Peyer's patch (tissue), 4 donors: ENCODE results near the gene C22orf31. TPM values are rescaled to one million over a fixed set of nuclear protein-coding genes. Genes with fewer than 3 reads are reported as not detected.

ENCODE experiments used
- DNase-seq, 3 donors: peaks; one replicate each; pipeline ENCODE4 v3.0.0-alpha.2; 2017 to 2019
- H3K27ac ChIP-seq, 4 donors: fragments of 200-600 bp; sonication (generic); one replicate each; pipeline ENCODE4 v1.5.1; 2016 to 2019
- H3K27me3 ChIP-seq, 2 donors: fragments of 200-600 bp; sonication (generic); one replicate each; pipeline ENCODE4 v1.5.1; 2019
- H3K36me3 ChIP-seq, 3 donors: fragments of 200-600 bp; sonication (generic); one replicate each; pipeline ENCODE4 v1.5.1; 2016 to 2019
- H3K4me1 ChIP-seq, 4 donors: fragments of 200-600 bp; sonication (generic); one replicate each; pipeline ENCODE4 v1.5.1; 2016 to 2019
- H3K4me3 ChIP-seq, 4 donors: fragments of 200-600 bp; sonication (generic); 1 replicate in 3 of 4; 2 replicates in 1 of 4; pipeline ENCODE4 v1.5.1; 2016 to 2019; ENCODE audit warnings: mild to moderate bottlenecking in 1 of 4
- H3K9me3 ChIP-seq, 4 donors: fragments of 200-600 bp; sonication (generic); one replicate each; pipeline ENCODE4 v1.5.1; 2016 to 2019; ENCODE audit warnings: mild to moderate bottlenecking in 1 of 4
- CTCF ChIP-seq, 6 experiments: fragments of 450-650 bp in 4 of 6; fragments of 200-600 bp in 2 of 6; sonication (generic) in 1 of 6; IDR thresholded peaks; one replicate each; pipeline ENCODE4 v1.5.1; 2017 to 2019; ENCODE audit warnings: antibody characterized with exemption in 6 of 6, mild to moderate bottlenecking in 3 of 6, moderate library complexity in 1 of 6
- POLR2A ChIP-seq, 2 donors: fragments of 450-650 bp; IDR thresholded peaks; one replicate each; pipeline ENCODE4 v1.5.1; 2017; ENCODE audit warnings: antibody characterized with exemption in 2 of 2, mild to moderate bottlenecking in 2 of 2, moderate library complexity in 2 of 2
- total RNA-seq, 4 donors: library from RNA; depleted of rRNA; stranded (reverse); fragments of >200 nt; gene quantifications; one replicate each; pipeline ENCODE4 v1.1.0, GENCODE V29; 2016

C22orf31 gene
- total RNA-seq, 4 donors from 2014 or later = not detected

GRCh38 chr22:29053048-29053702, 8.5 kb downstream of the C22orf31 start:
- DNase-seq = no peak
- no peaks in the 10 kb centered on the region for H3K27me3 ChIP-seq
- H3K36me3 ChIP-seq = peaks cover 0 to 25% (median 0%) of the 10 kb centered on the region in 3 donors
- no peak overlapping the region for H3K27ac ChIP-seq
- no peaks in the 10 kb centered on the region for H3K4me1 ChIP-seq
- H3K4me3 ChIP-seq = no peak overlapping the region
- H3K9me3 ChIP-seq = no peaks in the 10 kb centered on the region
- no peak for TF ChIP-seq POLR2A (IDR thresholded peaks at IDR 0.05)
- no peak for TF ChIP-seq CTCF (IDR thresholded peaks at IDR 0.05)

GRCh38 chr22:29050457-29050856, 11.2 kb downstream of the C22orf31 start:
- TF ChIP-seq POLR2A (IDR thresholded peaks at IDR 0.05) = no peak
- TF ChIP-seq CTCF (IDR thresholded peaks at IDR 0.05) = no peak
- Histone ChIP-seq H3K36me3 (peaks cover 0 to 38% (median 0%) of the 10 kb centered on the region in 3 donors), H3K9me3 (no peaks in the 10 kb centered on the region)

GRCh38 chr22:29049655-29050263, 11.9 kb downstream of the C22orf31 start:
- no peaks in the 10 kb centered on the region for H3K9me3 ChIP-seq
- H3K4me3 ChIP-seq = no peak overlapping the region
- DNase-seq = no peak
- no peaks in the 10 kb centered on the region for H3K4me1 ChIP-seq
- peaks cover 0 to 38% (median 0%) of the 10 kb centered on the region in 3 donors for H3K36me3 ChIP-seq
- no peaks in the 10 kb centered on the region for H3K27me3 ChIP-seq
- TF ChIP-seq CTCF (IDR thresholded peaks at IDR 0.05) = no peak
- TF ChIP-seq POLR2A (IDR thresholded peaks at IDR 0.05) = no peak
- no peak overlapping the region for H3K27ac ChIP-seq

More at GRCh38 chr22:29050457-29050856, 11.2 kb downstream of the C22orf31 start:
- Histone ChIP-seq H3K4me1 (no peaks in the 10 kb centered on the region), H3K27ac (no peak overlapping the region), H3K27me3 (no peaks in the 10 kb centered on the region), H3K4me3 (no peak overlapping the region)
- DNase-seq = no peak

- H3K9me3 ChIP-seq = no peaks in the 10 kb centered on the region
- H3K4me3 ChIP-seq = no peak overlapping the region
- H3K27me3 ChIP-seq = no peaks in the 10 kb centered on the region
- no peak for TF ChIP-seq POLR2A (IDR thresholded peaks at IDR 0.05)
- TF ChIP-seq CTCF (IDR thresholded peaks at IDR 0.05) = no peak
- H3K4me1 ChIP-seq = no peaks in the 10 kb centered on the region
- peaks cover 0 to 38% (median 0%) of the 10 kb centered on the region in 3 donors for H3K36me3 ChIP-seq
- no peak for DNase-seq
- no peak overlapping the region for H3K27ac ChIP-seq
Observed at GRCh38 chr22:29048822-29049654, 12.6 kb downstream of the C22orf31 start.

- DNase-seq = no peak
- no peaks in the 10 kb centered on the region for H3K9me3 ChIP-seq
- H3K27ac ChIP-seq = peak overlapping the region in 3 of 4 donors; percentile 4 to 52 (median 41)
- H3K36me3 ChIP-seq = peaks cover 0 to 27% (median 0%) of the 10 kb centered on the region in 3 donors
- no peaks in the 10 kb centered on the region for H3K27me3 ChIP-seq
- H3K4me1 ChIP-seq = peaks cover 0 to 12% (median 0%) of the 10 kb centered on the region in 4 donors
- TF ChIP-seq POLR2A (IDR thresholded peaks at IDR 0.05) = no peak
- no peak for TF ChIP-seq CTCF (IDR thresholded peaks at IDR 0.05)
- no peak overlapping the region for H3K4me3 ChIP-seq
Observed at GRCh38 chr22:29044657-29045176, 16.9 kb downstream of the C22orf31 start.
